NCI-H226 (cell line): ENCODE results near the gene BGN.

Experiments
- DNase-seq: peaks from one replicate; pipeline ENCODE4 v3.0.0-alpha.2; 2015

The BGN gene

GRCh38 chrX:153494541-153495361 is at the start of gene BGN:
Gene BGN (plus strand): TSS chrX:153494980. CDS start chrX:153504632, 9,652 bp downstream.
- peak; percentile 6 for DNase-seq

- DNase-seq: no peak
These were observed 49.5 kb upstream of the BGN start for GRCh38 chrX:153445106-153445855.

GRCh38 chrX:153445856-153446635 is 48.7 kb upstream of the BGN start, which contains the start of gene TREX2:
Gene TREX2 (minus strand): TSS chrX:153446056. CDS start chrX:153445430, 626 bp downstream.
- DNase-seq: no peak

GRCh38 chrX:153446636-153446936 is 48.2 kb upstream of the BGN start:
- DNase-seq: no peak

GRCh38 chrX:153446950-153447580 is 47.7 kb upstream of the BGN start:
- no peak for DNase-seq

- DNase-seq: no peak
These were observed 47.2 kb upstream of the BGN start for GRCh38 chrX:153447581-153447960.

- no peak for DNase-seq
These were observed 46.0 kb upstream of the BGN start for GRCh38 chrX:153448556-153449367.

GRCh38 chrX:153449368-153450113 is 45.2 kb upstream of the BGN start:
- no peak for DNase-seq

GRCh38 chrX:153450114-153450948 is 44.4 kb upstream of the BGN start:
- DNase-seq: no peak

- DNase-seq: no peak
These were observed 43.9 kb upstream of the BGN start for GRCh38 chrX:153450949-153451277.

- no peak for DNase-seq
These were observed 39.8 kb upstream of the BGN start for GRCh38 chrX:153454901-153455550.

GRCh38 chrX:153455571-153455970 is 39.2 kb upstream of the BGN start:
- no peak for DNase-seq

GRCh38 chrX:153456161-153456560 is 38.6 kb upstream of the BGN start:
- no peak for DNase-seq

GRCh38 chrX:153456704-153457103 is 38.1 kb upstream of the BGN start:
- DNase-seq: no peak

- no peak for DNase-seq
These were observed 37.5 kb upstream of the BGN start for GRCh38 chrX:153457136-153457825.

GRCh38 chrX:153457827-153458466 is 36.8 kb upstream of the BGN start:
- DNase-seq: no peak

- DNase-seq: no peak
These were observed 36.3 kb upstream of the BGN start for GRCh38 chrX:153458476-153458875.

GRCh38 chrX:153459986-153460385 is 34.8 kb upstream of the BGN start:
- DNase-seq: no peak

- peak; percentile 20 for DNase-seq
These were observed 34.0 kb upstream of the BGN start for GRCh38 chrX:153460826-153461225.
